Ovary (tissue), 3 donors: ENCODE measurements around the gene SLC12A5.

ENCODE experiments used
- EP300 ChIP-seq: sonication (generic); formaldehyde crosslinking; IDR thresholded peaks from one replicate; pipeline ENCODE4 v1.6.1; 2017; ENCODE audit warnings: antibody characterized with exemption
- POLR2A ChIP-seq: fragments of 450-650 bp; IDR thresholded peaks from one replicate; pipeline ENCODE4 v1.6.1; 2017; ENCODE audit warnings: antibody characterized with exemption, mild to moderate bottlenecking, moderate library complexity
- TF ChIP-seq, protein P1 (sequence below), 3 donors: fragments of 450-650 bp in 2 of 3; fragments of 200-600 bp in 1 of 3; IDR thresholded peaks; one replicate each; pipeline versions ENCODE4 v1.5.1 to v1.8.0; 2016 to 2022; ENCODE audit warnings: antibody characterized with exemption in 3 of 3, mild to moderate bottlenecking in 1 of 3
- donor health status: DM: no; HTN: no; CAD: no.

DNA sequence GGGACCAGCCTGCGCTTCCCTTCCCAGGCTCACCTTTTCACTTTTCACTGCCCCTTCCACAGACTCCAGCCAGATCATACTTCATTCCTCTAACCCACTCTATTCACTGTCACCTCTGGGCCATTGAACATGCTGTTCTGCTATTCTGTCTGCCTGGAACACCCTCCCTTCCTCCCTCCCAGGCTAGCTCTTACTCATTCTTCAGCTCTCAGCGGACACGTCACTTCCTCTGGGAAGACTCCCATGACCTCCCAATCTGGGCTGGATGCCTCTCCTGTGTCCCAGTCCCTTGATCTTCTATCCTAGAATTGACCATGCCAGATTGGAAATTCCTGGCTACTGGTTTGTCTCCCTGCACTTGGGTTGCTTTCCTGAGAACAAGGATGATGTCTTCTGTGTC is 5.0 kb downstream of the SLC12A5 start:
- TF ChIP-seq POLR2A (no peak), EP300 (no peak)
- TF ChIP-seq, protein P1, sequence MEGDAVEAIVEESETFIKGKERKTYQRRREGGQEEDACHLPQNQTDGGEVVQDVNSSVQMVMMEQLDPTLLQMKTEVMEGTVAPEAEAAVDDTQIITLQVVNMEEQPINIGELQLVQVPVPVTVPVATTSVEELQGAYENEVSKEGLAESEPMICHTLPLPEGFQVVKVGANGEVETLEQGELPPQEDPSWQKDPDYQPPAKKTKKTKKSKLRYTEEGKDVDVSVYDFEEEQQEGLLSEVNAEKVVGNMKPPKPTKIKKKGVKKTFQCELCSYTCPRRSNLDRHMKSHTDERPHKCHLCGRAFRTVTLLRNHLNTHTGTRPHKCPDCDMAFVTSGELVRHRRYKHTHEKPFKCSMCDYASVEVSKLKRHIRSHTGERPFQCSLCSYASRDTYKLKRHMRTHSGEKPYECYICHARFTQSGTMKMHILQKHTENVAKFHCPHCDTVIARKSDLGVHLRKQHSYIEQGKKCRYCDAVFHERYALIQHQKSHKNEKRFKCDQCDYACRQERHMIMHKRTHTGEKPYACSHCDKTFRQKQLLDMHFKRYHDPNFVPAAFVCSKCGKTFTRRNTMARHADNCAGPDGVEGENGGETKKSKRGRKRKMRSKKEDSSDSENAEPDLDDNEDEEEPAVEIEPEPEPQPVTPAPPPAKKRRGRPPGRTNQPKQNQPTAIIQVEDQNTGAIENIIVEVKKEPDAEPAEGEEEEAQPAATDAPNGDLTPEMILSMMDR (IDR thresholded peaks at IDR 0.05): no peak
